Measurements from ENCODE around the gene CCL4L2.
"Not testable (repeated sequence)": the region's sequence is repeated elsewhere in the genome, so short reads cannot be mapped to it uniquely, and the experiment has no call there.

The CCL4L2 gene

DNA sequence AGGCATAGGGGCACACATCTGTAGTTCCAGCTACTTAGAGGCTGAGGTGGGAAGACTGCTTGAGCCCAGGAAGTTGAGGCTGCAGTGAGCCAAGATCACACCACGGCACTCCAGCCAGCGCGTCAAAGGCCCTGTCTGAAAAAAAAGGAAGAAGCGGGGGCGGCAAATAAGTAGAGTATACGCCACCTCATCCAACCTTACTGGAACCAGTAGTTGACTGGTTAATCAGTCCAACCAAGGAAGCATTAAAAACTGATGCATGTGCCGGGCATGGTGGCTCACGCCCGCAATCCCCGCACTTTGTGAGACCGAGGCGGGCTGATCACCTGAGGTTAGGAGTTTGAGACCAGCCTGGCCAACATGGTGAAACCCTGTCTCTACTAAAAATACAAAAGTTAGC is 12.1 kb downstream of the CCL4L2 start:
- not testable (repeated sequence) for DNase-seq

DNA sequence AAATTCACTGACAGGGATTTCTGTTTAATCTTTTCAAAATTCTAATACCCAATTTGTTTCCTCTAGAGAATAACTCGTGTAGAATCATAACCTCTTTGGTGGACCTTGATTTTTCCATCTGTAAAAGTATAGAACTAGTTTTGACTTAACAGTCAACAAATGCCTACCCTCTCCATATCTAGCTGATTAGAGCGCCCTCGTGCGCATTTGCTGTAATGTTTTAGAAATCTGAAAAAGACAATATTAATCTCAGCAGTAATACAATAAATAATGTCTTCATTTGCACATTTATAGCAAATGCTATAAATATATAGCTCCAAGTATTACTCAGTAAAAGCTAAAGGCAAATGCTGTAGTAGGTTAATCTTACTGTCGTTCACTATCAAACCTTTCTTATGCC is 18.8 kb downstream of the CCL4L2 start:
- not testable (repeated sequence) for DNase-seq

DNA sequence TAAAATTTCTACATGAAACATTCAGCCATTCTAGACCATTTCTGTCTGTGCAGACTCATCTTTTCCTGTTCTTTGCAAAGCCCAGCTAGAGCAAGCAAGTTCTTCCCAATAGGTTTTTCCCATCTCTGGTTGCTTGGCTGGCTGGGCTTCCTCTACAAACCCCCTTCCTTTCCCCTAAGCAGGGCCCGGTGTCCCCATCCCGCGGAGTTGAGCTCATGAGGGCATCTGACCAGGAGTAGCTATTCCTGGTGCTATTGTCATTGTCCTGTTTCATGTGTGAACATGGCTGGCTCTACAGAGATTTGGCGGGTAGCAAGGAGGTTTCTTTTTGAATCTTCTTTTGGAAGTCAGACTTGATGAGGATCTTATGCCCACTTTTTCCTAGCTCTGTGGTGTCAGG is 31.2 kb downstream of the CCL4L2 start:
- DNase-seq: not testable (repeated sequence)
